Hepatocyte (in vitro differentiated cells): ENCODE measurements around the gene PSMA3. TPM values are rescaled to one million over a fixed set of nuclear protein-coding genes. Genes with fewer than 3 reads are reported as not detected.

Source experiments
- DNase-seq: peaks from one replicate; pipeline ENCODE4 v3.0.0-alpha.2; 2016; ENCODE audit warnings: low spot score
- H2AFZ ChIP-seq: fragments of 200-600 bp; sonication (generic); 2 replicates; pipeline ENCODE4 v1.6.0; 2016; ENCODE audit warnings: antibody characterized with exemption, mild to moderate bottlenecking
- H3K27ac ChIP-seq: fragments of 200-600 bp; sonication (generic); 2 replicates; pipeline ENCODE4 v1.5.1; 2016; ENCODE audit warnings: mild to moderate bottlenecking
- H3K27me3 ChIP-seq: fragments of 200-600 bp; sonication (generic); 2 replicates; pipeline ENCODE4 v1.6.1; 2016
- H3K36me3 ChIP-seq: fragments of 200-600 bp; sonication (generic); replicated peaks from 2 replicates; pipeline ENCODE4 v1.5.1; 2016; ENCODE audit warnings: low read depth; ENCODE audit not compliant: insufficient read depth
- H3K4me1 ChIP-seq: fragments of 200-600 bp; sonication (generic); 2 replicates; pipeline ENCODE4 v1.5.1; 2016; ENCODE audit warnings: mild to moderate bottlenecking, moderate library complexity; ENCODE audit not compliant: insufficient read depth
- H3K4me2 ChIP-seq: fragments of 200-600 bp; sonication (generic); 2 replicates; pipeline ENCODE4 v1.6.0; 2016
- H3K4me3 ChIP-seq: fragments of 200-600 bp; sonication (generic); 2 replicates; pipeline ENCODE4 v1.5.1; 2016; ENCODE audit warnings: mild to moderate bottlenecking
- H3K79me2 ChIP-seq: fragments of 200-600 bp; sonication (generic); 2 replicates; pipeline ENCODE4 v1.6.0; 2017; ENCODE audit warnings: mild to moderate bottlenecking
- H3K9me2 ChIP-seq: fragments of 200-600 bp; sonication (generic); replicated peaks from 2 replicates; pipeline ENCODE4 v1.6.0; 2017; ENCODE audit warnings: mild to moderate bottlenecking; ENCODE audit not compliant: insufficient read depth
- H3K9me3 ChIP-seq: fragments of 200-600 bp; sonication (generic); 2 replicates; pipeline ENCODE4 v1.5.1; 2016; ENCODE audit warnings: low read depth, mild to moderate bottlenecking
- H4K20me1 ChIP-seq: fragments of 200-600 bp; sonication (generic); 2 replicates; pipeline ENCODE4 v1.6.0; 2016; ENCODE audit warnings: mild to moderate bottlenecking; ENCODE audit not compliant: insufficient read depth, poor library complexity, severe bottlenecking
- EZH2 ChIP-seq: fragments of 200-600 bp; sonication (generic); IDR thresholded peaks from 2 replicates; pipeline ENCODE4 v1.6.1; 2016; ENCODE audit warnings: antibody characterized with exemption, mild to moderate bottlenecking, borderline replicate concordance
- EZH2phosphoT487 ChIP-seq: fragments of 200-600 bp; sonication (generic); IDR thresholded peaks from one replicate; pipeline ENCODE4 v1.6.1; 2018; ENCODE audit warnings: antibody characterized with exemption, mild to moderate bottlenecking, low read depth, moderate library complexity; ENCODE audit not compliant: unreplicated experiment, severe bottlenecking
- WGBS: methylation state at CpG from one replicate; pipeline ENCODE4 v1.1.6; 2016; ENCODE audit warnings: low lambda C conversion rate; ENCODE audit errors: missing lambda C conversion rate; 5-methylcytosine and 5-hydroxymethylcytosine counted together
- polyA plus RNA-seq: library from polyadenylated mRNA; unstranded; fragments of >200 nt; fragmentation: Nextera tagmentation; extraction: Ambion mirVana; gene quantifications from 2 replicates; pipeline ENCODE4 v1.2.1, GENCODE V29; 2016
- total RNA-seq: library from RNA; depleted of rRNA; stranded (reverse); fragments of >200 nt; gene quantifications from 2 replicates; pipeline ENCODE4 v1.2.3, GENCODE V29; 2014
- TF ChIP-seq, protein P1 (sequence below): fragments of 200-600 bp; sonication (generic); IDR thresholded peaks from 2 replicates; pipeline ENCODE4 v1.5.1; 2016; ENCODE audit warnings: antibody characterized with exemption, mild to moderate bottlenecking; ENCODE audit not compliant: poor library complexity

PSMA3 gene
- total and polyA plus RNA-seq, 2 experiments from 2014 or later: 152 to 186 TPM

GRCh38 chr14:58199726-58200479 is 44.7 kb upstream of the PSMA3 start, which contains the start of gene ACTR10:
Gene ACTR10, plus strand, starts transcription at chr14:58200149. Its CDS starts 69 bp downstream, at chr14:58200218.
- peak within 1 kb of the TSS; percentile 96 for H2AFZ ChIP-seq
- peak within 1 kb of the TSS; percentile 99 for H3K27ac ChIP-seq
- peaks cover 33% of the 10 kb centered on the region for H3K79me2 ChIP-seq
- TF ChIP-seq EZH2 (no peak), EZH2phosphoT487 (no peak)
- TF ChIP-seq, protein P1, sequence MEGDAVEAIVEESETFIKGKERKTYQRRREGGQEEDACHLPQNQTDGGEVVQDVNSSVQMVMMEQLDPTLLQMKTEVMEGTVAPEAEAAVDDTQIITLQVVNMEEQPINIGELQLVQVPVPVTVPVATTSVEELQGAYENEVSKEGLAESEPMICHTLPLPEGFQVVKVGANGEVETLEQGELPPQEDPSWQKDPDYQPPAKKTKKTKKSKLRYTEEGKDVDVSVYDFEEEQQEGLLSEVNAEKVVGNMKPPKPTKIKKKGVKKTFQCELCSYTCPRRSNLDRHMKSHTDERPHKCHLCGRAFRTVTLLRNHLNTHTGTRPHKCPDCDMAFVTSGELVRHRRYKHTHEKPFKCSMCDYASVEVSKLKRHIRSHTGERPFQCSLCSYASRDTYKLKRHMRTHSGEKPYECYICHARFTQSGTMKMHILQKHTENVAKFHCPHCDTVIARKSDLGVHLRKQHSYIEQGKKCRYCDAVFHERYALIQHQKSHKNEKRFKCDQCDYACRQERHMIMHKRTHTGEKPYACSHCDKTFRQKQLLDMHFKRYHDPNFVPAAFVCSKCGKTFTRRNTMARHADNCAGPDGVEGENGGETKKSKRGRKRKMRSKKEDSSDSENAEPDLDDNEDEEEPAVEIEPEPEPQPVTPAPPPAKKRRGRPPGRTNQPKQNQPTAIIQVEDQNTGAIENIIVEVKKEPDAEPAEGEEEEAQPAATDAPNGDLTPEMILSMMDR: no peak
- no peaks in the 10 kb centered on the region for H3K9me2 ChIP-seq
- H3K9me3 ChIP-seq: no peaks in the 10 kb centered on the region
- 2% methylated on average over 31 of the region's 78 CpGs for WGBS
- no peaks in the 10 kb centered on the region for H3K36me3 ChIP-seq
- no peaks in the 10 kb centered on the region for H3K27me3 ChIP-seq
- H3K4me2 ChIP-seq: peak within 1 kb of the TSS; percentile 90
- DNase-seq: peak; percentile 95
- no peaks in the 10 kb centered on the region for H3K4me1 ChIP-seq
- H4K20me1 ChIP-seq: no peaks in the 10 kb centered on the region
- H3K4me3 ChIP-seq: peak within 1 kb of the TSS; percentile 95

DNA sequence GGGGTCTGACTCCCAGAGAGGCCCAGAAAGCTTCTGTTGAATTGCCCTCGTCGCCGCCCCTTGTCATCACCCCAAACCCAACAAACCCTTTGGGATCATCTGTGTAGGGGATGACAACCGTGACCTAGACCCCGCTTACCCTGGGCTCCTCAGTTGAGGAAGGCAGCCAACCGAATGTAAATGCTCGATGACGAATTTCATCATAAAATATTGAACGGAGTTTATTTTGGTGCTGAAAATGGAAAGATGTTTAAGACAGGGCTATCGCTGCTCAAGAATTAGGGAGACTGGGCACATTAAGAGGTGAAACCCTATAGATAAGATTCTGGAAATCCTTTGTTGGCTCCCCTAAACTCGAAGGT is 44.2 kb upstream of the PSMA3 start:
- no peak for DNase-seq
- no peaks in the 10 kb centered on the region for H3K9me2 ChIP-seq
- WGBS: 3% methylated on average over 11 of the region's 11 CpGs

DNA sequence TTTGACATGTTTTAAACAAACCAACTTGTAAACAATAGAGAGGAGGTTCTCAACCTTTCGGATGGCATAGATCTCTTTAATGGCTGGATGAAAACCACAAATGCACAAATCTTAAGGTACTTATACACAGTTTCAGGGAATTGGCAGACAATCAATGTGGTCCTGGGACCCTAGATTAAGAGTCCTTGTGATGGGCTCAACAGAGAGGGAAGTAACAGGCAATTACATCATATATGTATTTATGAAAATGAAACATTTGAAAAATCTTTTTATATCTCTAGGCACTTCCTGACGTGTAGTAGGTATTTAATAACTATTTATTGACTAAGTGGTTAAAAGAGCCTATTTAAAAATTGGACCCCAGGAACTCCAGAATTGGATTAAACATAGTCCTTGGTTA is 43.8 kb upstream of the PSMA3 start:
- H3K4me3 ChIP-seq: peak overlapping the region; percentile 95
- DNase-seq: no peak
- H3K27me3 ChIP-seq: no peaks in the 10 kb centered on the region
- H3K27ac ChIP-seq: peak overlapping the region; percentile 99
- no peaks in the 10 kb centered on the region for H3K4me1 ChIP-seq
- no peaks in the 10 kb centered on the region for H3K9me3 ChIP-seq
- peaks cover 33% of the 10 kb centered on the region for H3K79me2 ChIP-seq
- peak overlapping the region; percentile 90 for H3K4me2 ChIP-seq
- peak overlapping the region; percentile 96 for H2AFZ ChIP-seq
- no peaks in the 10 kb centered on the region for H3K36me3 ChIP-seq
- H3K9me2 ChIP-seq: no peaks in the 10 kb centered on the region
- no peak for TF ChIP-seq EZH2phosphoT487
- no peak for TF ChIP-seq EZH2
- TF ChIP-seq, protein P1: no peak
- H4K20me1 ChIP-seq: no peaks in the 10 kb centered on the region
- 17% methylated on average over 2 of the region's 2 CpGs for WGBS

More for the DNA sequence above, 44.2 kb upstream of the PSMA3 start:
- Histone ChIP-seq H4K20me1 (no peaks in the 10 kb centered on the region), H3K36me3 (no peaks in the 10 kb centered on the region), H3K27me3 (no peaks in the 10 kb centered on the region), H3K4me2 (peak overlapping the region; percentile 90), H3K4me1 (no peaks in the 10 kb centered on the region), H3K9me3 (no peaks in the 10 kb centered on the region), H2AFZ (peak overlapping the region; percentile 96), H3K79me2 (peaks cover 33% of the 10 kb centered on the region), H3K27ac (peak overlapping the region; percentile 99), H3K4me3 (peak overlapping the region; percentile 95)
- TF ChIP-seq EZH2 (no peak), EZH2phosphoT487 (no peak)
- TF ChIP-seq, protein P1: no peak
